Glutamatergic neuron (in vitro differentiated cells): ENCODE results near the gene SLC12A1. TPM values are rescaled to one million over a fixed set of nuclear protein-coding genes. Genes with fewer than 3 reads are reported as not detected.

ENCODE experiments used
- DNase-seq: peaks from one replicate; pipeline ENCODE4 v3.0.0; 2022
- H3K27ac Mint-ChIP-seq: one replicate; pipeline ENCODE4 v1.8.0; 2020; ENCODE audit warnings: mild to moderate bottlenecking, mixed read lengths, inconsistent platforms; ENCODE audit not compliant: unreplicated experiment
- H3K27me3 Mint-ChIP-seq: one replicate; pipeline ENCODE4 v1.8.0; 2020; ENCODE audit warnings: mild to moderate bottlenecking, moderate library complexity, mixed read lengths, inconsistent platforms; ENCODE audit not compliant: unreplicated experiment
- H3K36me3 Mint-ChIP-seq: one replicate; pipeline ENCODE4 v1.8.0; 2020; ENCODE audit warnings: mild to moderate bottlenecking, mixed read lengths, inconsistent platforms; ENCODE audit not compliant: unreplicated experiment
- H3K4me1 Mint-ChIP-seq: one replicate; pipeline ENCODE4 v1.8.0; 2020; ENCODE audit warnings: mild to moderate bottlenecking, low read depth, mixed read lengths, inconsistent platforms; ENCODE audit not compliant: unreplicated experiment
- H3K4me3 Mint-ChIP-seq: one replicate; pipeline ENCODE4 v1.8.0; 2020; ENCODE audit warnings: mild to moderate bottlenecking, mixed read lengths, inconsistent platforms; ENCODE audit not compliant: unreplicated experiment
- H3K9me3 Mint-ChIP-seq: one replicate; pipeline ENCODE4 v1.8.0; 2020; ENCODE audit warnings: mild to moderate bottlenecking, moderate library complexity, mixed read lengths, inconsistent platforms; ENCODE audit not compliant: unreplicated experiment
- CTCF ChIP-seq: fragments of 200-600 bp; sonication (generic); IDR thresholded peaks from one replicate; pipeline ENCODE4 v1.5.0; 2021; ENCODE audit not compliant: partially characterized antibody, unreplicated experiment
- total RNA-seq: library from RNA; stranded (reverse); fragmentation: NEBNext Ultra II Directional; extraction: Animal tissue kit (Norgen Biotek cat#: 25700); gene quantifications from one replicate; pipeline ENCODE4 v1.2.1, GENCODE V29; 2021; ENCODE audit not compliant: unreplicated experiment

Gene SLC12A1
- total RNA-seq, 1 donor from 2014 or later: not detected

GRCh38 chr15:48248414-48248813, 42.3 kb downstream of the SLC12A1 start:
- H3K9me3 Mint-ChIP-seq: peaks cover 3% of the 10 kb centered on the region
- peaks cover 3% of the 10 kb centered on the region for H3K4me1 Mint-ChIP-seq
- no peak for DNase-seq
- H3K36me3 Mint-ChIP-seq: no peaks in the 10 kb centered on the region
- H3K27me3 Mint-ChIP-seq: peaks cover 7% of the 10 kb centered on the region
- H3K4me3 Mint-ChIP-seq: no peak overlapping the region
- H3K27ac Mint-ChIP-seq: no peak overlapping the region
- no peak for TF ChIP-seq CTCF

- TF ChIP-seq CTCF: peak; percentile 72
- H3K4me3 Mint-ChIP-seq: no peak overlapping the region
- peaks cover 3% of the 10 kb centered on the region for H3K4me1 Mint-ChIP-seq
- H3K36me3 Mint-ChIP-seq: no peaks in the 10 kb centered on the region
- DNase-seq: peak; percentile 43
- H3K27ac Mint-ChIP-seq: peak overlapping the region; percentile 40
- peaks cover 7% of the 10 kb centered on the region for H3K27me3 Mint-ChIP-seq
- peaks cover 3% of the 10 kb centered on the region for H3K9me3 Mint-ChIP-seq
Observed at GRCh38 chr15:48250640-48251076, 44.6 kb downstream of the SLC12A1 start.

- peaks cover 7% of the 10 kb centered on the region for H3K27me3 Mint-ChIP-seq
- H3K9me3 Mint-ChIP-seq: peaks cover 3% of the 10 kb centered on the region
- DNase-seq: no peak
- no peak for TF ChIP-seq CTCF
- H3K4me3 Mint-ChIP-seq: no peak overlapping the region
- H3K27ac Mint-ChIP-seq: no peak overlapping the region
- no peaks in the 10 kb centered on the region for H3K36me3 Mint-ChIP-seq
- peaks cover 3% of the 10 kb centered on the region for H3K4me1 Mint-ChIP-seq
Observed at GRCh38 chr15:48253172-48253571, 47.1 kb downstream of the SLC12A1 start.

- Mint-ChIP-seq H3K36me3 (no peaks in the 10 kb centered on the region), H3K27ac (no peak overlapping the region), H3K9me3 (peaks cover 4% of the 10 kb centered on the region), H3K4me1 (peaks cover 18% of the 10 kb centered on the region), H3K4me3 (no peak overlapping the region), H3K27me3 (peaks cover 1% of the 10 kb centered on the region)
- no peak for DNase-seq
- no peak for TF ChIP-seq CTCF
Observed at GRCh38 chr15:48265135-48265534, 59.0 kb downstream of the SLC12A1 start.

GRCh38 chr15:48266024-48266689, 60.1 kb downstream of the SLC12A1 start:
- H3K27me3 Mint-ChIP-seq: no peaks in the 10 kb centered on the region
- DNase-seq: no peak
- no peak for TF ChIP-seq CTCF
- peaks cover 1% of the 10 kb centered on the region for H3K9me3 Mint-ChIP-seq
- H3K4me3 Mint-ChIP-seq: no peak overlapping the region
- no peak overlapping the region for H3K27ac Mint-ChIP-seq
- H3K36me3 Mint-ChIP-seq: no peaks in the 10 kb centered on the region
- H3K4me1 Mint-ChIP-seq: peaks cover 18% of the 10 kb centered on the region
